PC-9 (cell line): ENCODE results near the gene ATP13A3. TPM values are rescaled to one million over a fixed set of nuclear protein-coding genes. Genes with fewer than 3 reads are reported as not detected.

Source experiments
- BruUV-seq: library from RNA; stranded (reverse); fragments of 400-500 nt; replicated peaks from 2 replicates; lab custom pipeline; 2021; lab: Mats Ljungman, UMichigan
- CTCF ChIA-PET: fragments of 300-600 bp; sonication (Branson Sonifier 250); formaldehyde crosslinking; loops from one replicate; lab custom pipeline; 2022; ENCODE audit warnings: antibody characterized with exemption; lab: Charles Lee
- POLR2A ChIA-PET: fragments of 300-600 bp; sonication (Branson Sonifier 250); formaldehyde crosslinking; loops from one replicate; lab custom pipeline; 2022; ENCODE audit warnings: antibody characterized with exemption; ENCODE audit not compliant: unreplicated experiment; lab: Charles Lee
- DNase-seq, 2 experiments: peaks; one replicate each; pipeline versions ENCODE4 v3.0.0 to v3.0.0-alpha.2; 2015 to 2022; ENCODE audit warnings: mixed read lengths in 1 of 2
- H2AFZ ChIP-seq: fragments of 200-600 bp; sonication (generic); 2 replicates; pipeline ENCODE4 v1.8.1; 2017; ENCODE audit warnings: antibody characterized with exemption
- H3F3A ChIP-seq: fragments of 200-600 bp; sonication (generic); 2 replicates; pipeline ENCODE4 v1.8.1; 2017; ENCODE audit warnings: antibody characterized with exemption, mild to moderate bottlenecking, low read depth; ENCODE audit not compliant: insufficient read depth
- H3K27ac ChIP-seq: fragments of 200-600 bp; sonication (generic); 2 replicates; pipeline ENCODE4 v1.6.1; 2016; ENCODE audit warnings: mixed run types
- H3K27me3 ChIP-seq: fragments of 200-600 bp; sonication (generic); 2 replicates; pipeline ENCODE4 v1.6.1; 2016; ENCODE audit warnings: low read depth, mixed run types; ENCODE audit not compliant: insufficient read depth
- H3K36me3 ChIP-seq: fragments of 200-600 bp; sonication (generic); 2 replicates; pipeline ENCODE4 v1.6.1; 2016; ENCODE audit warnings: low read depth, mixed run types
- H3K4me1 ChIP-seq: fragments of 200-600 bp; sonication (generic); replicated peaks from 2 replicates; pipeline ENCODE4 v1.6.1; 2016; ENCODE audit warnings: mixed run types; ENCODE audit not compliant: insufficient read depth
- H3K4me2 ChIP-seq: fragments of 200-600 bp; sonication (generic); 2 replicates; pipeline ENCODE4 v1.6.1; 2017; ENCODE audit warnings: mixed run types
- H3K4me3 ChIP-seq: fragments of 200-600 bp; sonication (generic); 2 replicates; pipeline ENCODE4 v1.6.1; 2016; ENCODE audit warnings: mixed run types
- H3K79me2 ChIP-seq: fragments of 200-600 bp; sonication (generic); 2 replicates; pipeline ENCODE4 v1.6.1; 2017; ENCODE audit warnings: low read depth, mixed run types
- H3K9me2 ChIP-seq: fragments of 200-600 bp; sonication (generic); 2 replicates; pipeline ENCODE4 v1.8.1; 2017; ENCODE audit warnings: mild to moderate bottlenecking; ENCODE audit not compliant: insufficient read depth
- H3K9me3 ChIP-seq: fragments of 200-600 bp; sonication (generic); 2 replicates; pipeline ENCODE4 v1.8.1; 2016; ENCODE audit warnings: low read depth; ENCODE audit not compliant: insufficient read depth
- H4K20me1 ChIP-seq: fragments of 200-600 bp; sonication (generic); 2 replicates; pipeline ENCODE4 v1.8.1; 2017; ENCODE audit not compliant: insufficient read depth
- EZH2 ChIP-seq: fragments of 200-600 bp; sonication (generic); IDR thresholded peaks from 2 replicates; pipeline ENCODE4 v1.8.0; 2017; ENCODE audit warnings: antibody characterized with exemption, low read depth
- intact Hi-C: fragments of 100-400 bp; cut with micrococcal nuclease; formaldehyde crosslinking; loops from one replicate; pipeline ENCODE4 v1.10.0; 2022; ENCODE audit not compliant: unreplicated experiment
- total RNA-seq: library from RNA; stranded (reverse); gene quantifications from 2 replicates; pipeline ENCODE4 v1.2.3, GENCODE V29; 2021
- TF ChIP-seq, protein P1 (sequence below): fragments of 200-600 bp; sonication (generic); conservative IDR thresholded peaks from 2 replicates; pipeline ENCODE4 v1.6.1; 2017; ENCODE audit warnings: mixed run types, antibody characterized with exemption, mild to moderate bottlenecking, moderate library complexity

Gene ATP13A3
- total RNA-seq, 1 experiment from 2014 or later, result 242 TPM

DNA sequence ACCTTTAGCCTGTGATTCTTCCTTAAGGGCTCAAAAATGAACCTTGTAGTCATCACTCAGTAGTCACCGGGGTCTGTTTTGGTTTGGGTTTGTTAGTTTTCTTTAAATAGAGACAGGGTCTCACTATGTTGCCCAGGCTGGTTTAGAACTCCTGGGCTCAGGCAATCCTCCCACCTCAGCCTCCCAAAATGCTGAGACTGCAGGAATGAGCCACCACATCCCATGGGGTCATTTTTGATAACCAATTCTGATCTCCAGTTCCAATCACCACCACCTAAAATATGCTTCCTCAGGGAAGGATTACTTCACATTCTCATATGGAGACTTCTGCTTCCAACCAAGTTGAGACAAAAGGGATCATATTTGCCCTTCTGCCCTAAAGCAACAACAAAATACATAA lies 22.1 kb downstream of the ATP13A3 start:
- Histone ChIP-seq H3K4me3 (no peak overlapping the region), H3K4me1 (no peaks in the 10 kb centered on the region; the same call in 1 of the 2 replicates), H4K20me1 (peaks cover 81% of the 10 kb centered on the region), H3K9me2 (no peaks in the 10 kb centered on the region), H3F3A (peaks cover 67% of the 10 kb centered on the region), H2AFZ (no peak overlapping the region), H3K9me3 (no peaks in the 10 kb centered on the region), H3K27me3 (no peaks in the 10 kb centered on the region), H3K27ac (no peak overlapping the region), H3K79me2 (peaks cover 94% of the 10 kb centered on the region), H3K4me2 (no peak overlapping the region), H3K36me3 (peaks cover 29% of the 10 kb centered on the region)
- TF ChIP-seq EZH2, result no peak
- TF ChIP-seq, protein P1, sequence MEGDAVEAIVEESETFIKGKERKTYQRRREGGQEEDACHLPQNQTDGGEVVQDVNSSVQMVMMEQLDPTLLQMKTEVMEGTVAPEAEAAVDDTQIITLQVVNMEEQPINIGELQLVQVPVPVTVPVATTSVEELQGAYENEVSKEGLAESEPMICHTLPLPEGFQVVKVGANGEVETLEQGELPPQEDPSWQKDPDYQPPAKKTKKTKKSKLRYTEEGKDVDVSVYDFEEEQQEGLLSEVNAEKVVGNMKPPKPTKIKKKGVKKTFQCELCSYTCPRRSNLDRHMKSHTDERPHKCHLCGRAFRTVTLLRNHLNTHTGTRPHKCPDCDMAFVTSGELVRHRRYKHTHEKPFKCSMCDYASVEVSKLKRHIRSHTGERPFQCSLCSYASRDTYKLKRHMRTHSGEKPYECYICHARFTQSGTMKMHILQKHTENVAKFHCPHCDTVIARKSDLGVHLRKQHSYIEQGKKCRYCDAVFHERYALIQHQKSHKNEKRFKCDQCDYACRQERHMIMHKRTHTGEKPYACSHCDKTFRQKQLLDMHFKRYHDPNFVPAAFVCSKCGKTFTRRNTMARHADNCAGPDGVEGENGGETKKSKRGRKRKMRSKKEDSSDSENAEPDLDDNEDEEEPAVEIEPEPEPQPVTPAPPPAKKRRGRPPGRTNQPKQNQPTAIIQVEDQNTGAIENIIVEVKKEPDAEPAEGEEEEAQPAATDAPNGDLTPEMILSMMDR, result no peak
- intact Hi-C loops, result loop anchor here (5.0 kb wide), 1 partner anchor 37 kb away; no protein-coding TSS in a partner anchor
- BruUV-seq, result no TSS peak
- no peak for DNase-seq
- POLR2A ChIA-PET, result no interaction called here
- CTCF ChIA-PET, result no interaction called here

GRCh38 chr3:194462936-194463335 lies 23.9 kb downstream of the ATP13A3 start:
- TF ChIP-seq, protein P1, result no peak
- no peak for TF ChIP-seq EZH2
- no peak overlapping the region for H3K27ac ChIP-seq
- peaks cover 62% of the 10 kb centered on the region for H3F3A ChIP-seq
- H3K4me2 ChIP-seq, result no peak overlapping the region
- H3K9me2 ChIP-seq, result no peaks in the 10 kb centered on the region
- ChIA-PET POLR2A (interaction anchor here (0.6 kb wide), 2 partner anchors 127 to 922 kb away, joined by 7 to 8 read pairs; no protein-coding TSS in a partner anchor), CTCF (interaction anchor here (0.9 to 1.1 kb wide), 2 partner anchors 16 to 132 kb away, joined by 3 to 7 read pairs; no protein-coding TSS in a partner anchor)
- no peaks in the 10 kb centered on the region; the same call in 1 of the 2 replicates for H3K4me1 ChIP-seq
- no peaks in the 10 kb centered on the region for H3K9me3 ChIP-seq
- DNase-seq, result no peak
- H3K79me2 ChIP-seq, result peaks cover 80% of the 10 kb centered on the region
- H3K36me3 ChIP-seq, result peaks cover 39% of the 10 kb centered on the region
- peaks cover 70% of the 10 kb centered on the region for H4K20me1 ChIP-seq
- intact Hi-C loops, result loop anchor here (2.0 to 5.0 kb wide), 2 partner anchors 14 to 36 kb away; no protein-coding TSS in a partner anchor
- H3K27me3 ChIP-seq, result no peaks in the 10 kb centered on the region
- no peak overlapping the region for H2AFZ ChIP-seq
- H3K4me3 ChIP-seq, result no peak overlapping the region
- BruUV-seq, result no TSS peak

- Histone ChIP-seq H3F3A (peaks cover 66% of the 10 kb centered on the region), H3K36me3 (peaks cover 45% of the 10 kb centered on the region), H3K4me3 (no peak overlapping the region), H2AFZ (no peak overlapping the region), H3K4me2 (no peak overlapping the region), H3K9me2 (no peaks in the 10 kb centered on the region), H3K27me3 (no peaks in the 10 kb centered on the region), H3K27ac (no peak overlapping the region), H3K9me3 (no peaks in the 10 kb centered on the region), H3K4me1 (no peaks in the 10 kb centered on the region; the same call in 1 of the 2 replicates), H3K79me2 (peaks cover 56% of the 10 kb centered on the region), H4K20me1 (peaks cover 53% of the 10 kb centered on the region)
- CTCF ChIA-PET, result no interaction called here
- BruUV-seq, result no TSS peak
- DNase-seq, result no peak
- POLR2A ChIA-PET, result no interaction called here
- TF ChIP-seq EZH2, result no peak
- TF ChIP-seq, protein P1, result no peak
- intact Hi-C loops, result loop anchor here (5.0 kb wide), 1 partner anchor 33 kb away; no protein-coding TSS in a partner anchor
Observed at GRCh38 chr3:194460566-194460965, 26.2 kb downstream of the ATP13A3 start.
